BE2C (cell line): ENCODE measurements around the gene BOC.
A peak's percentile ranks its signal among the peaks of the same experiment; 100 is the strongest.

Experiments
- DNase-seq: peaks from one replicate; pipeline ENCODE4 v3.0.0-alpha.2; 2020
- H3K27me3 ChIP-seq: fragments of 250-450 bp; sonication (Bioruptor Pico); 2 replicates; pipeline ENCODE4 v1.5.1; 2020; ENCODE audit warnings: mild to moderate bottlenecking
- H3K36me3 ChIP-seq: fragments of 250-450 bp; sonication (Bioruptor Pico); 2 replicates; pipeline ENCODE4 v1.5.1; 2020; ENCODE audit warnings: mild to moderate bottlenecking
- H3K4me1 ChIP-seq: fragments of 250-450 bp; sonication (Bioruptor Pico); 2 replicates; pipeline ENCODE4 v1.5.1; 2020
- H3K4me3 ChIP-seq: 2 replicates; pipeline ENCODE4 v1.5.1; 2011; ENCODE audit warnings: low read depth, low read length
- H3K9me3 ChIP-seq: fragments of 250-450 bp; sonication (Bioruptor Pico); 2 replicates; pipeline ENCODE4 v1.5.1; 2020
- TF ChIP-seq, protein P1 (sequence below): IDR thresholded peaks from 2 replicates; pipeline ENCODE4 v1.5.1; 2012; ENCODE audit warnings: mild to moderate bottlenecking, low read depth, low read length

Gene BOC

DNA sequence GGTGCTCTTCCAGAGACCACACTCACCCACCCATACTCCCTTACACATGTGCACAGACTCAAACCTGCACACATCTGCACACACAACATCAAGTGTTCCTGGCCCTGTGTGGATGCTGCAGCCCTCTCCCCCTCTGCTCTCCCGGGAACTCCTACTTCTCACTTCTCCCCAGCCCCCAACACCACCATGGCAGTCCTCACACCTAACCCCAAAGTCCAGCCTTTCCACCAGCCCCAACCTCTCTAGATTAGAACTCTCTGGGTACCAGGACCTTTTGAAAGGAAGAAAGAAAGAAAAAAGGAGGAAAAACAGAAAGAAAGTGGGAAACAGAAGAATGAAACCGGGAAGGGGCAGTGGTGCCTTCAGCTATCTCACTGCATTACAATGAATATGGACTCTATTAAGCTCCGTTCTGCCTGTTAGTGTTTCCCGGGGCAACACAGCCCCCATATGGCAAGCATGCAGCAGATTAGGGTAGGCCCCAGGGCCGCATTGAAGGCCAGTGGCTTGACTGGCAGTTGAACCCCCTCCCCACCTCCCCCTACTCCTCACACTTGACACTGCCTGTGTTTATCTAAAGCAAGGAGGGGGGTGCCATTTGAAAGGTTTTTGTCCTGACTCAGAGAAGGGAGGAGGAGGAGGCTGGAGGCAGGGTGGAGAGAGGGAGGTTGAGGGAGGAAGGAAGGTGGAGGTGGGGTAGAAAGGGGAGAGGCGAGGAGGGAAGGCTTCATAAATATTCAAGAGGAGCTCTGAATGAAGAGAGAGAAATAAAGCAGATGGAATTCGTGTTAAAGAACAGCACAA lies 30.1 kb downstream of the BOC start:
- Histone ChIP-seq H3K4me1 (peaks cover 3% of the 10 kb centered on the region; the same call in 1 of the 2 replicates), H3K27me3 (no peaks in the 10 kb centered on the region), H3K4me3 (peak overlapping the region; percentile 20), H3K36me3 (no peaks in the 10 kb centered on the region), H3K9me3 (no peaks in the 10 kb centered on the region)
- TF ChIP-seq, protein P1, sequence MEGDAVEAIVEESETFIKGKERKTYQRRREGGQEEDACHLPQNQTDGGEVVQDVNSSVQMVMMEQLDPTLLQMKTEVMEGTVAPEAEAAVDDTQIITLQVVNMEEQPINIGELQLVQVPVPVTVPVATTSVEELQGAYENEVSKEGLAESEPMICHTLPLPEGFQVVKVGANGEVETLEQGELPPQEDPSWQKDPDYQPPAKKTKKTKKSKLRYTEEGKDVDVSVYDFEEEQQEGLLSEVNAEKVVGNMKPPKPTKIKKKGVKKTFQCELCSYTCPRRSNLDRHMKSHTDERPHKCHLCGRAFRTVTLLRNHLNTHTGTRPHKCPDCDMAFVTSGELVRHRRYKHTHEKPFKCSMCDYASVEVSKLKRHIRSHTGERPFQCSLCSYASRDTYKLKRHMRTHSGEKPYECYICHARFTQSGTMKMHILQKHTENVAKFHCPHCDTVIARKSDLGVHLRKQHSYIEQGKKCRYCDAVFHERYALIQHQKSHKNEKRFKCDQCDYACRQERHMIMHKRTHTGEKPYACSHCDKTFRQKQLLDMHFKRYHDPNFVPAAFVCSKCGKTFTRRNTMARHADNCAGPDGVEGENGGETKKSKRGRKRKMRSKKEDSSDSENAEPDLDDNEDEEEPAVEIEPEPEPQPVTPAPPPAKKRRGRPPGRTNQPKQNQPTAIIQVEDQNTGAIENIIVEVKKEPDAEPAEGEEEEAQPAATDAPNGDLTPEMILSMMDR: no peak
- peak; percentile 32 for DNase-seq

DNA sequence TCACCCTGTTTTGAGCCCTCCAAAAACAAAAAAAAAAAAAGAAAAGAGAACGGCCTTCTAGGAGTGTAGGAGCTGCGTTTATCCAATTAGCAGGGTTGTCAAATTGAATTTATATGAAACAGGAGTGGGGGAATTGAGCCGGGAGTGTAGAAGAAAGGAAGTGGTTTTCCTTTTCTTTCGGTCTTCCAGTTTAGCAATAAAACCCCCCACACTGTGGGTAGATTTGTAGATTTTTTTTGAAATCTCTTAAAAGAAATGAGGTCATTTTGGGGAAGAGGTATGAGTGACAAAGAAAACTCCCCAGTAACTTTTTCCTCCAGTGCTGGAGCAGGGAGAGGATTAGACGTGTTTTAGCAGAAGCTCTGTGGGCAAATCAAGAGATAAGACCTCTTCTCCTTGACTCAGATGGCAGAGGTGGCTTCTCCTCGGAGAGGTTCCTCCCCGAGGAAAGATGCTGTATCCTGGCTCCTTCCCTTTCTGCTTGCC lies 30.8 kb downstream of the BOC start:
- DNase-seq: no peak
- H3K36me3 ChIP-seq: no peaks in the 10 kb centered on the region
- H3K9me3 ChIP-seq: no peaks in the 10 kb centered on the region
- H3K4me1 ChIP-seq: peaks cover 3% of the 10 kb centered on the region; the same call in 1 of the 2 replicates
- H3K27me3 ChIP-seq: no peaks in the 10 kb centered on the region
- peak overlapping the region; percentile 20 for H3K4me3 ChIP-seq
- TF ChIP-seq, protein P1: no peak

- TF ChIP-seq, protein P1: no peak
- Histone ChIP-seq H3K27me3 (no peaks in the 10 kb centered on the region), H3K9me3 (no peaks in the 10 kb centered on the region), H3K36me3 (no peaks in the 10 kb centered on the region), H3K4me3 (no peak overlapping the region), H3K4me1 (peaks cover 3% of the 10 kb centered on the region; the same call in 1 of the 2 replicates)
- no peak for DNase-seq
Observed at GRCh38 chr3:113243071-113243470, 31.7 kb downstream of the BOC start.

DNA sequence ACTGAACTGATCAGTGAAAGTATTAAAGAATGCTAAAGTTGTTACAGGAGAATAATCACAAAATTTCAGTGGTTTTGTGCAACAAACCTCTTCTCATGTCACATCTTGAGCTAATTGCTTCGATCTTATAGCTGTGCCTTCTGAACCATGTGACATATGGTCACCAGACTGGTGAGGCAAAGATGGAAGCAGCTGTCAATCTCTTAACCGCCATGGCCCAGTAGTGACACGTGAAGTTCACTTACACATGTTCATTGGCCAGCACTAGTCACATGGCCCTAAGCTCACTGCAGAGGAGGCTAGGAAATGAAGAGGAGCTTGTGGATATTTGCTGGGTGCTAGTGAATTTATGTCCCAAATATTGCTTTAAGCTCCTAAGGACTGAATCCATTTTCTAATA lies 32.5 kb downstream of the BOC start:
- DNase-seq: no peak
- Histone ChIP-seq H3K9me3 (no peaks in the 10 kb centered on the region), H3K4me1 (peaks cover 3% of the 10 kb centered on the region; the same call in 1 of the 2 replicates), H3K27me3 (no peaks in the 10 kb centered on the region), H3K4me3 (no peak overlapping the region), H3K36me3 (no peaks in the 10 kb centered on the region)
- TF ChIP-seq, protein P1: no peak

DNA sequence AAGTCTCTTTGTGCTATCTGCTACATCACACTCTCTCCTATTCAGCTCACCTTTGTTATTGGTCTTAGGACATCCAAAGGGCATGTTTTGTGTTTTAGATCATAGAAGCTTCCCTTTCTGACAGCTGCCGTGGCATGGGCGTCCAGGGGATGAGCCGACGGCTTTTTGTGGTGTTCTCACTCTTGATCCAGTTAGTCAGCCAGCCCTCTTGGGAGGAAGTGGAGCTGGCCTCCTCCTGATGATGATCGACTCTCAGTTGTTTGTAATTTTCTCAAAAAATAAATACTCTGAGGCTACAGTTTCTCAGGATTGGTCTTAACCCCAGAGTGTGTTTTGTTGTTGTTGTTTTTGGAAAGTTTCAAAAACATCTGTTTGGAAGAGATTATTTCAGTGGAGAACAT lies 34.4 kb downstream of the BOC start:
- no peaks in the 10 kb centered on the region for H3K36me3 ChIP-seq
- TF ChIP-seq, protein P1: no peak
- H3K27me3 ChIP-seq: no peaks in the 10 kb centered on the region
- no peaks in the 10 kb centered on the region for H3K9me3 ChIP-seq
- peaks cover 3% of the 10 kb centered on the region; the same call in 1 of the 2 replicates for H3K4me1 ChIP-seq
- DNase-seq: no peak
- H3K4me3 ChIP-seq: no peak overlapping the region

GRCh38 chr3:113247068-113247467 lies 35.7 kb downstream of the BOC start:
- no peak for DNase-seq
- Histone ChIP-seq H3K9me3 (no peaks in the 10 kb centered on the region), H3K36me3 (no peaks in the 10 kb centered on the region), H3K4me3 (no peak overlapping the region), H3K4me1 (peaks cover 3% of the 10 kb centered on the region; the same call in 1 of the 2 replicates), H3K27me3 (no peaks in the 10 kb centered on the region)
- TF ChIP-seq, protein P1: no peak
